Osteoblast (primary cell): ENCODE data around the gene SLC12A3. TPM values are rescaled to one million over a fixed set of nuclear protein-coding genes. Genes with fewer than 3 reads are reported as not detected.
A peak's percentile ranks its signal among the peaks of the same experiment; 100 is the strongest.

ENCODE experiments used
- DNase-seq: peaks from one replicate; pipeline ENCODE4 v3.0.0; 2011; ENCODE audit warnings: low spot score, mixed read lengths; ENCODE audit not compliant: insufficient read length; ENCODE audit errors: missing footprints
- H2AFZ ChIP-seq: 2 replicates; pipeline ENCODE4 v1.6.0; 2011; ENCODE audit warnings: mild to moderate bottlenecking, low read length
- H3K27ac ChIP-seq: 2 replicates; pipeline ENCODE4 v1.5.1; 2011; ENCODE audit warnings: mild to moderate bottlenecking, low read depth, low read length, moderate library complexity
- H3K27me3 ChIP-seq: 2 replicates; pipeline ENCODE4 v1.6.0; 2012; ENCODE audit warnings: mild to moderate bottlenecking, control low read depth, inconsistent platforms, low read length, moderate library complexity; ENCODE audit not compliant: insufficient read depth
- H3K36me3 ChIP-seq: 2 replicates; pipeline ENCODE4 v1.5.1; 2011; ENCODE audit warnings: mild to moderate bottlenecking, low read length, control low read depth, moderate library complexity; ENCODE audit not compliant: insufficient read depth
- H3K4me1 ChIP-seq: 2 replicates; pipeline ENCODE4 v1.5.1; 2011; ENCODE audit warnings: mild to moderate bottlenecking, low read length, control low read depth, moderate library complexity; ENCODE audit not compliant: insufficient read depth
- H3K4me2 ChIP-seq: 2 replicates; pipeline ENCODE4 v1.6.0; 2011; ENCODE audit warnings: mild to moderate bottlenecking, low read length; ENCODE audit not compliant: insufficient read depth
- H3K4me3 ChIP-seq: fragments of 200-600 bp; sonication (generic); 3 replicates; pipeline ENCODE4 v1.5.1; 2012; ENCODE audit warnings: mild to moderate bottlenecking, low read length, inconsistent platforms; ENCODE audit not compliant: insufficient read depth
- H3K79me2 ChIP-seq: 2 replicates; pipeline ENCODE4 v1.6.0; 2012; ENCODE audit warnings: mild to moderate bottlenecking, low read length, control low read depth, inconsistent platforms; ENCODE audit not compliant: insufficient read depth
- H3K9me3 ChIP-seq: 2 replicates; pipeline ENCODE4 v1.5.1; 2011; ENCODE audit warnings: low read depth, low read length, control low read depth
- H4K20me1 ChIP-seq: 2 replicates; pipeline ENCODE4 v1.6.0; 2012; ENCODE audit warnings: mild to moderate bottlenecking, low read length, control low read depth; ENCODE audit not compliant: insufficient read depth
- total RNA-seq: library from RNA; depleted of rRNA; stranded (reverse); fragments of >200 nt; gene quantifications from 2 replicates; pipeline ENCODE4 v1.2.3, GENCODE V29; 2012
- TF ChIP-seq, protein P1 (sequence below): IDR thresholded peaks from 2 replicates; pipeline ENCODE4 v1.5.1; 2011; ENCODE audit warnings: mild to moderate bottlenecking, low read depth, low read length, moderate library complexity; ENCODE audit errors: extremely low read depth

SLC12A3 gene
- total RNA-seq, 1 donor: not detected

DNA sequence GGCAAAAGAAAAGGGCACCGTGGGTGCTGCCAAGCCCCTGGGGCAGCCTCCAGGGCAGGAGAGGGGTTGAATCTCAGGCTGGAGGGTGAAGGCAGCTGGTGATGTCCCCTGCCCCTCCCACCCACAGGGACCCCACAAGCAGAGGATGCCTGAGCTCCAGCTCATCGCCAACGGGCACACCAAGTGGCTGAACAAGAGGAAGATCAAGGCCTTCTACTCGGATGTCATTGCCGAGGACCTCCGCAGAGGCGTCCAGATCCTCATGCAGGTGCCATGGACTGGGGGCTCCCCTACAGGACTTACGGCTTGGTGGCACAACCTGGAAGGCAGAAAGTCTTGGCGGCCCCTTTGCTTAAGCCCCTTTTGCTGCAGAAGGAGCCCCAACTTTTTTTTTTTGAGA, 21.8 kb downstream of the SLC12A3 start:
- no peak overlapping the region for H2AFZ ChIP-seq
- TF ChIP-seq, protein P1, sequence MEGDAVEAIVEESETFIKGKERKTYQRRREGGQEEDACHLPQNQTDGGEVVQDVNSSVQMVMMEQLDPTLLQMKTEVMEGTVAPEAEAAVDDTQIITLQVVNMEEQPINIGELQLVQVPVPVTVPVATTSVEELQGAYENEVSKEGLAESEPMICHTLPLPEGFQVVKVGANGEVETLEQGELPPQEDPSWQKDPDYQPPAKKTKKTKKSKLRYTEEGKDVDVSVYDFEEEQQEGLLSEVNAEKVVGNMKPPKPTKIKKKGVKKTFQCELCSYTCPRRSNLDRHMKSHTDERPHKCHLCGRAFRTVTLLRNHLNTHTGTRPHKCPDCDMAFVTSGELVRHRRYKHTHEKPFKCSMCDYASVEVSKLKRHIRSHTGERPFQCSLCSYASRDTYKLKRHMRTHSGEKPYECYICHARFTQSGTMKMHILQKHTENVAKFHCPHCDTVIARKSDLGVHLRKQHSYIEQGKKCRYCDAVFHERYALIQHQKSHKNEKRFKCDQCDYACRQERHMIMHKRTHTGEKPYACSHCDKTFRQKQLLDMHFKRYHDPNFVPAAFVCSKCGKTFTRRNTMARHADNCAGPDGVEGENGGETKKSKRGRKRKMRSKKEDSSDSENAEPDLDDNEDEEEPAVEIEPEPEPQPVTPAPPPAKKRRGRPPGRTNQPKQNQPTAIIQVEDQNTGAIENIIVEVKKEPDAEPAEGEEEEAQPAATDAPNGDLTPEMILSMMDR: no peak
- H3K4me1 ChIP-seq: no peaks in the 10 kb centered on the region
- no peaks in the 10 kb centered on the region for H3K9me3 ChIP-seq
- peak; percentile 65 for DNase-seq
- no peaks in the 10 kb centered on the region for H3K79me2 ChIP-seq
- H3K27ac ChIP-seq: no peak overlapping the region
- H3K27me3 ChIP-seq: no peaks in the 10 kb centered on the region
- H3K36me3 ChIP-seq: no peaks in the 10 kb centered on the region
- H4K20me1 ChIP-seq: no peaks in the 10 kb centered on the region
- no peak overlapping the region for H3K4me3 ChIP-seq
- no peak overlapping the region for H3K4me2 ChIP-seq

DNA sequence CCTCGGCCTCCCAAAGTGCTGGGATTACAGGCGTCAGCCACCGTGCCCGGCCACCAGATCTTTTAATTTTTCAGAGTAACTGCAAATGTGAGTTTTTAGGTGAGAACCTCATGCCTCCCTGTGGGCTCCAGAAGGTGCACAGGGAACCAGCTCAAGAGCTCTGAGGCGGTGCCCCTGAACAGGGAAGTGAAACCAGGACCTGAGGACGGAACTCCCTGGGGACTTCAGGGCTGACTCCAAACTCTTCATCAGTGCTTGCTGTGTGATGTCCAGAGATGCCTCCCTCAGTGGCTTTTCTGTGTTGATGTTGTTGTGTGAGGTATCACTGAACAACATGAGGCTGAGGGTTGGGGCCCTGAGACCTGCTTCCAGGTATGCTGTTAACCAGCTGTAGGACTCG, 23.8 kb downstream of the SLC12A3 start:
- H3K79me2 ChIP-seq: no peaks in the 10 kb centered on the region

DNA sequence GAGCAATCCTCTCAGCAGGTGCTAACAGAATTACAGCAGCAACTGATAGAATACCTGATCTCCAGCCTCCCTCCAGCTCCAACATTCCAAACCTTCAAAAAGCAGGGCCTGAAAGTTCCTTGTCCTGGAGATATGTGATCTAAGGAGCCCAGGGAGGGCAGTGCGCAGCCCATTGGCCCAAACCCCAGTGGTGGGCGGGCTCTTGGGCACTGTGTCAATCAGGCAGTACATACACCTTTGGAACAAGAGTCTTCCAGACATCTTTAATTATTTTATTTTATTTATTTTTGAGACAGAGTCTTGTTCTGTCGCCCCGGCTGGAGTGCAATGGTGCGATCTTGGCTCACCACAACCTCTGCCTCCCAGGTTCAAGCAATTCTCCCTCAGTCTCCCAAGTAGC, 24.2 kb downstream of the SLC12A3 start:
- peak; percentile 42 for DNase-seq
- H4K20me1 ChIP-seq: no peaks in the 10 kb centered on the region
- no peak overlapping the region for H3K4me2 ChIP-seq
- no peaks in the 10 kb centered on the region for H3K4me1 ChIP-seq
- H3K27ac ChIP-seq: no peak overlapping the region
- no peaks in the 10 kb centered on the region for H3K36me3 ChIP-seq
- no peak overlapping the region for H3K4me3 ChIP-seq
- TF ChIP-seq, protein P1: no peak
- no peaks in the 10 kb centered on the region for H3K27me3 ChIP-seq
- no peaks in the 10 kb centered on the region for H3K79me2 ChIP-seq
- no peaks in the 10 kb centered on the region for H3K9me3 ChIP-seq
- H2AFZ ChIP-seq: no peak overlapping the region

More for the DNA sequence above, 23.8 kb downstream of the SLC12A3 start:
- TF ChIP-seq, protein P1: no peak
- no peaks in the 10 kb centered on the region for H3K9me3 ChIP-seq
- no peak overlapping the region for H3K4me3 ChIP-seq
- H4K20me1 ChIP-seq: no peaks in the 10 kb centered on the region
- peak; percentile 41 for DNase-seq
- no peaks in the 10 kb centered on the region for H3K36me3 ChIP-seq
- no peak overlapping the region for H3K4me2 ChIP-seq
- H3K4me1 ChIP-seq: no peaks in the 10 kb centered on the region
- no peak overlapping the region for H2AFZ ChIP-seq
- no peak overlapping the region for H3K27ac ChIP-seq
- H3K27me3 ChIP-seq: no peaks in the 10 kb centered on the region

DNA sequence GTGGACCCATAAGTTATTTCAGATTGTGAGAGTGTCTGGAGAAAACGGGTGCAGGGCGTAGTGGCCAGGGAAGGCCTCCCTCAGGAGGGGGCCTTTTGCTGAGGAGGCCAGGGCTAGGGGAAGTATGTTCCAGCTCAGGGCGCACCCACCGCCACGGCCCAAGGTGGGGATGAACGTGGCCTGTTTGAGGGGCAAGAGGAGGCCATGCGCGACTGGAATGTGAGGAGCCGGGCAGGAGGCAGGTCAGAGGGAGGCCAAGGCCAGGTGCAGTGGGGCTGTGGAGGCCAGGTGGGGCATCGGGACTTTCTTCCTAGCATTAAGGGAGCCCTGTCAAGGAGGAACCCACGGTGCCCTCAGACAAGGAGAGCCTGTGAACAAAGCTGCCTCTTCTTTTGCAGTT, 26.7 kb downstream of the SLC12A3 start:
- no peak overlapping the region for H2AFZ ChIP-seq
- TF ChIP-seq, protein P1: no peak
- H3K4me2 ChIP-seq: no peak overlapping the region
- H3K79me2 ChIP-seq: no peaks in the 10 kb centered on the region
- H3K9me3 ChIP-seq: no peaks in the 10 kb centered on the region
- no peaks in the 10 kb centered on the region for H3K36me3 ChIP-seq
- H4K20me1 ChIP-seq: no peaks in the 10 kb centered on the region
- no peak overlapping the region for H3K4me3 ChIP-seq
- H3K27me3 ChIP-seq: no peaks in the 10 kb centered on the region
- no peaks in the 10 kb centered on the region for H3K4me1 ChIP-seq
- H3K27ac ChIP-seq: no peak overlapping the region
- peak; percentile 45 for DNase-seq
